K562 (cell line): ENCODE results near the gene STK31. TPM values are rescaled to one million over a fixed set of nuclear protein-coding genes. Genes with fewer than 3 reads are reported as not detected.

Experiments used
- BHLHE40 ChIP-seq: IDR thresholded peaks from 2 replicates; pipeline ENCODE4 v1.6.1; 2011; ENCODE audit warnings: low read length, improper control_type of control experiment
- CHD4 ChIP-seq: fragments of 200-600 bp; sonication (generic); IDR thresholded peaks from 3 replicates; pipeline ENCODE4 v1.6.1; 2012; ENCODE audit warnings: low read depth, mild to moderate bottlenecking, mixed read lengths, low read length, inconsistent platforms; ENCODE audit not compliant: insufficient read depth, insufficient replicate concordance, poor library complexity, severe bottlenecking
- DDX20 ChIP-seq: fragments of 450-650 bp; IDR thresholded peaks from 2 replicates; pipeline ENCODE4 v1.6.1; 2016; ENCODE audit warnings: missing genetic modification characterization, low read depth, mild to moderate bottlenecking, missing compliant biosample characterization, moderate library complexity
- DIDO1 ChIP-seq: fragments of 450-650 bp; IDR thresholded peaks from 2 replicates; pipeline ENCODE4 v1.6.1; 2016; ENCODE audit warnings: low read depth, missing biosample characterization, missing genetic modification characterization
- FIP1L1 ChIP-seq: fragments of 200-400 bp; formaldehyde crosslinking; IDR thresholded peaks from 2 replicates; pipeline ENCODE4 v1.6.1; 2018; ENCODE audit warnings: mild to moderate bottlenecking, low read depth, low read length; ENCODE audit not compliant: poor library complexity, severe bottlenecking
- FOXA1 ChIP-seq: fragments of 450-650 bp; IDR thresholded peaks from 2 replicates; pipeline ENCODE4 v1.6.1; 2016; ENCODE audit warnings: mild to moderate bottlenecking, borderline replicate concordance
- HDAC2 ChIP-seq: fragments of 450-650 bp; IDR thresholded peaks from 2 replicates; pipeline ENCODE4 v1.6.1; 2016; ENCODE audit warnings: mild to moderate bottlenecking
- HMG20A ChIP-seq: fragments of 450-650 bp; formaldehyde crosslinking; conservative IDR thresholded peaks from 2 replicates; pipeline ENCODE4 v1.4.0; 2020; ENCODE audit warnings: mild to moderate bottlenecking, mixed read lengths
- HNRNPUL1 ChIP-seq: fragments of 200-400 bp; formaldehyde crosslinking; IDR thresholded peaks from 2 replicates; pipeline ENCODE4 v1.6.1; 2017; ENCODE audit warnings: low read length
- MBD2 ChIP-seq: sonication (generic); IDR thresholded peaks from 2 replicates; pipeline ENCODE4 v1.6.1; 2016; ENCODE audit warnings: low read depth, borderline replicate concordance
- NCOA1 ChIP-seq: fragments of 450-650 bp; IDR thresholded peaks from 2 replicates; pipeline ENCODE4 v1.6.1; 2016; ENCODE audit warnings: low read depth
- NR1H2 ChIP-seq: sonication (generic); formaldehyde crosslinking; IDR thresholded peaks from 2 replicates; pipeline ENCODE4 v1.4.0; 2020; ENCODE audit warnings: mild to moderate bottlenecking, missing genetic modification reagents
- POLR2H ChIP-seq: IDR thresholded peaks from 2 replicates; pipeline ENCODE4 v1.6.1; 2016; ENCODE audit warnings: missing genetic modification characterization, low read depth, mild to moderate bottlenecking, control low read depth, missing compliant biosample characterization, moderate library complexity
- SMARCB1 ChIP-seq: IDR thresholded peaks from 2 replicates; pipeline ENCODE4 v1.6.1; 2011; ENCODE audit warnings: improper control_type of control experiment, low read depth; ENCODE audit not compliant: insufficient read length
- SRF ChIP-seq, 2 experiments: fragments of 250-450, 450-650 bp in 1 of 2; sonication (Bioruptor Pico) in 1 of 2; sonication (generic) in 1 of 2; formaldehyde crosslinking; IDR thresholded peaks; 2 replicates each; pipeline versions ENCODE4 v1.5.0 to v1.5.1; 2020 to 2022; ENCODE audit warnings: mild to moderate bottlenecking in 1 of 2, missing genetic modification reagents in 1 of 2
- STAT5B ChIP-seq: fragments of 250-450 bp; sonication (Bioruptor Pico); IDR thresholded peaks from 2 replicates; pipeline ENCODE4 v1.8.0; 2021; ENCODE audit warnings: mild to moderate bottlenecking, inconsistent platforms
- XRCC5 ChIP-seq: fragments of 200-400 bp; formaldehyde crosslinking; IDR thresholded peaks from 2 replicates; pipeline ENCODE4 v1.6.1; 2017; ENCODE audit warnings: low read depth, mild to moderate bottlenecking, low read length
- YY1 ChIP-seq, 3 experiments: IDR thresholded peaks; 2 replicates each; pipeline ENCODE4 v1.6.1; 2011; ENCODE audit warnings: low read length in 2 of 3, mild to moderate bottlenecking in 2 of 3, moderate library complexity in 2 of 3, borderline replicate concordance in 1 of 3, control low read depth in 1 of 3, low read depth in 1 of 3; ENCODE audit not compliant: insufficient read depth in 3 of 3, insufficient replicate concordance in 2 of 3, control insufficient read depth in 1 of 3, insufficient read length in 1 of 3; ENCODE audit errors: extremely low read depth in 1 of 3
- ZNF224 ChIP-seq: sonication (generic); formaldehyde crosslinking; IDR thresholded peaks from 2 replicates; pipeline ENCODE4 v1.8.0; 2022; ENCODE audit warnings: mild to moderate bottlenecking, missing genetic modification reagents
- ZNF57 ChIP-seq: fragments of 450-650 bp; formaldehyde crosslinking; IDR thresholded peaks from 2 replicates; pipeline ENCODE4 v1.4.0; 2020; ENCODE audit warnings: mild to moderate bottlenecking, moderate library complexity
- ZNF76 ChIP-seq: fragments of 250-450 bp; sonication (Bioruptor Pico); IDR thresholded peaks from 2 replicates; pipeline ENCODE4 v1.4.0; 2020; ENCODE audit warnings: mild to moderate bottlenecking, moderate library complexity, borderline replicate concordance
- polyA plus RNA-seq, 8 experiments: library from polyadenylated mRNA; depleted of rRNA in 4 of 8; stranded (reverse) in 5 of 8; unstranded in 3 of 8; fragments of >200 nt; fragmentation: Nextera tagmentation in 2 of 8; fragmentation: Illumina TruSeq in 1 of 8; extraction: Ambion mirVana in 2 of 8; extraction: Trizol in 1 of 8; gene quantifications; 2 replicates each; pipeline versions ENCODE4 v1.2.1 to v1.2.3, GENCODE V29; 2011 to 2014; ENCODE audit warnings: inconsistent platforms in 1 of 8, missing spikeins in 1 of 8
- total RNA-seq, 7 experiments: library from RNA; depleted of rRNA in 6 of 7; stranded (reverse); fragments of >200 nt in 6 of 7; fragmentation: Illumina TruSeq in 2 of 7; extraction: Trizol in 2 of 7; gene quantifications; 2 replicates each; pipeline versions ENCODE4 v1.2.1 to v1.2.3, GENCODE V29; 2011 to 2021; ENCODE audit warnings: low replicate concordance in 1 of 7
- TF ChIP-seq, protein P1 (sequence below), 2 experiments: IDR thresholded peaks; 2 replicates each; pipeline ENCODE4 v1.6.1; 2011; ENCODE audit warnings: borderline replicate concordance in 1 of 2, control low read depth in 1 of 2, low read depth in 1 of 2, low read length in 1 of 2, mild to moderate bottlenecking in 1 of 2, mixed read lengths in 1 of 2, moderate library complexity in 1 of 2; ENCODE audit not compliant: insufficient read depth in 1 of 2, insufficient read length in 1 of 2, poor library complexity in 1 of 2, severe bottlenecking in 1 of 2; ENCODE audit errors: extremely low read depth in 1 of 2
- TF ChIP-seq, protein P2 (sequence below), 2 experiments: fragments of 450-650 bp; IDR thresholded peaks; 2 replicates each; pipeline ENCODE4 v1.6.1; 2018; ENCODE audit warnings: mild to moderate bottlenecking in 2 of 2, low read depth in 1 of 2; ENCODE audit not compliant: partially characterized antibody in 2 of 2

The STK31 gene
- total and polyA plus RNA-seq, 9 of the 15 experiments (the other 6 are each of a cell fraction or from before 2014, with no cell fraction given) = 0.09 to 1.2 (median 0.26) TPM

DNA sequence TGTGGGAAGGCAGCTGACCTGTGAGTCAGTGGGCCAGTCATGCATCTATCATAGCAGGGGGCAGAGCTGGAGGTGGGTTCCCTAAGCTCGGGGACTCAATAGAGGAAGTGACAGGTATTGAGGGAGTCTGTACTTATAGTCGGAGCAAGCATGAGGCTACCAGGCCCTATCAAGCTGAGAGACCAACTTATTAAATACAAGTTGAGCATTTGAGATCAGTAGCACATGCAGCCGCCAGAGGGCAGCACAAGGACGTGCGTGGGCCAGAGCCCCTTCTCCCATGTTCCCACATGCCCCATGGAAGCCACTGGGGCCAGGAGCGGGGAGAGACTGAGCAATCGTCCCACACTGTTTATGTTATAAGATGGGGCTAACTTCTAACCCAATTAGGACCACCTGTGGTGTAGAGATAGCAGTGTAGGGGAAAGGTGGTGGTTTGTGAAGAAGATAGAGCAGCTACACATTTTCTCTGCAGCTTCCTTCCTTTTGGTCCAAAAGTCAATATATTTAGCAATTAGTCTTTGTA lies 13.0 kb upstream of the STK31 start (continued):
- TF ChIP-seq FOXA1 (no peak), YY1 (IDR thresholded peaks at IDR 0.05; ENCODE audit: borderline replicate concordance in 1 of 3, control insufficient read depth in 1 of 3, extremely low read depth in 1 of 3, insufficient read depth in 3 of 3, insufficient read length in 1 of 3, insufficient replicate concordance in 2 of 3, low read depth in 1 of 3, low read length in 2 of 3) (peak in 1 of 3 experiments; percentile 27), HDAC2 (no peak), ZNF57 (CRISPR knock-in tag) (no peak), NCOA1 (no peak), MBD2 (no peak), HNRNPUL1 (no peak), SMARCB1 (no peak), SRF (CRISPR knock-in tag; IDR thresholded peaks at IDR 0.05) (no peak), CHD4 (no peak), XRCC5 (peak; percentile 60; the same call in 1 of the 2 replicates), ZNF76 (CRISPR knock-in tag) (no peak), DIDO1 (no peak), HMG20A (no peak), DDX20 (no peak), ZNF224 (CRISPR knock-in tag) (no peak), STAT5B (CRISPR knock-in tag) (no peak), BHLHE40 (0 out of 2 replicates have a peak, but pooled peaks have one; percentile 32), NR1H2 (CRISPR knock-in tag) (no peak), FIP1L1 (no peak), POLR2H (tag) (no peak)
- TF ChIP-seq, protein P1, sequence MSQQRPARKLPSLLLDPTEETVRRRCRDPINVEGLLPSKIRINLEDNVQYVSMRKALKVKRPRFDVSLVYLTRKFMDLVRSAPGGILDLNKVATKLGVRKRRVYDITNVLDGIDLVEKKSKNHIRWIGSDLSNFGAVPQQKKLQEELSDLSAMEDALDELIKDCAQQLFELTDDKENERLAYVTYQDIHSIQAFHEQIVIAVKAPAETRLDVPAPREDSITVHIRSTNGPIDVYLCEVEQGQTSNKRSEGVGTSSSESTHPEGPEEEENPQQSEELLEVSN (IDR thresholded peaks at IDR 0.05; ENCODE audit: borderline replicate concordance in 1 of 2, extremely low read depth in 1 of 2, insufficient read depth in 1 of 2, insufficient read length in 1 of 2, low read depth in 1 of 2, low read length in 1 of 2, poor library complexity in 1 of 2, severe bottlenecking in 1 of 2) = no peak
- TF ChIP-seq, protein P2, sequence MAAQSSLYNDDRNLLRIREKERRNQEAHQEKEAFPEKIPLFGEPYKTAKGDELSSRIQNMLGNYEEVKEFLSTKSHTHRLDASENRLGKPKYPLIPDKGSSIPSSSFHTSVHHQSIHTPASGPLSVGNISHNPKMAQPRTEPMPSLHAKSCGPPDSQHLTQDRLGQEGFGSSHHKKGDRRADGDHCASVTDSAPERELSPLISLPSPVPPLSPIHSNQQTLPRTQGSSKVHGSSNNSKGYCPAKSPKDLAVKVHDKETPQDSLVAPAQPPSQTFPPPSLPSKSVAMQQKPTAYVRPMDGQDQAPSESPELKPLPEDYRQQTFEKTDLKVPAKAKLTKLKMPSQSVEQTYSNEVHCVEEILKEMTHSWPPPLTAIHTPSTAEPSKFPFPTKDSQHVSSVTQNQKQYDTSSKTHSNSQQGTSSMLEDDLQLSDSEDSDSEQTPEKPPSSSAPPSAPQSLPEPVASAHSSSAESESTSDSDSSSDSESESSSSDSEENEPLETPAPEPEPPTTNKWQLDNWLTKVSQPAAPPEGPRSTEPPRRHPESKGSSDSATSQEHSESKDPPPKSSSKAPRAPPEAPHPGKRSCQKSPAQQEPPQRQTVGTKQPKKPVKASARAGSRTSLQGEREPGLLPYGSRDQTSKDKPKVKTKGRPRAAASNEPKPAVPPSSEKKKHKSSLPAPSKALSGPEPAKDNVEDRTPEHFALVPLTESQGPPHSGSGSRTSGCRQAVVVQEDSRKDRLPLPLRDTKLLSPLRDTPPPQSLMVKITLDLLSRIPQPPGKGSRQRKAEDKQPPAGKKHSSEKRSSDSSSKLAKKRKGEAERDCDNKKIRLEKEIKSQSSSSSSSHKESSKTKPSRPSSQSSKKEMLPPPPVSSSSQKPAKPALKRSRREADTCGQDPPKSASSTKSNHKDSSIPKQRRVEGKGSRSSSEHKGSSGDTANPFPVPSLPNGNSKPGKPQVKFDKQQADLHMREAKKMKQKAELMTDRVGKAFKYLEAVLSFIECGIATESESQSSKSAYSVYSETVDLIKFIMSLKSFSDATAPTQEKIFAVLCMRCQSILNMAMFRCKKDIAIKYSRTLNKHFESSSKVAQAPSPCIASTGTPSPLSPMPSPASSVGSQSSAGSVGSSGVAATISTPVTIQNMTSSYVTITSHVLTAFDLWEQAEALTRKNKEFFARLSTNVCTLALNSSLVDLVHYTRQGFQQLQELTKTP (IDR thresholded peaks at IDR 0.05; ENCODE audit: low read depth in 1 of 2, partially characterized antibody in 2 of 2) = no peak
